GM23338 (cell line): ENCODE results near the gene COBL. TPM values are rescaled to one million over a fixed set of nuclear protein-coding genes. Genes with fewer than 3 reads are reported as not detected.

Source experiments
- ATAC-seq: fragments of 200-7000 bp; cut with Tn5 transposase; 3 replicates; pipeline ENCODE4 v1.9.1; 2020
- DNase-seq: peaks from one replicate; pipeline ENCODE4 v3.0.0-alpha.2; 2015; ENCODE audit warnings: low spot score
- H2AFZ ChIP-seq: fragments of 200-600 bp; sonication (generic); 2 replicates; pipeline ENCODE4 v1.8.0; 2016; ENCODE audit warnings: antibody characterized with exemption, mild to moderate bottlenecking, moderate library complexity
- H3F3A ChIP-seq: fragments of 200-600 bp; sonication (generic); replicated peaks from 2 replicates; pipeline ENCODE4 v1.8.0; 2017; ENCODE audit warnings: antibody characterized with exemption, mixed run types, low read depth
- H3K27ac ChIP-seq: fragments of 200-600 bp; sonication (generic); 2 replicates; pipeline ENCODE4 v1.6.1; 2016; ENCODE audit warnings: low read depth
- H3K27me3 ChIP-seq: fragments of 200-600 bp; sonication (generic); 2 replicates; pipeline ENCODE4 v1.8.0; 2016; ENCODE audit warnings: mild to moderate bottlenecking, mixed run types, moderate library complexity; ENCODE audit not compliant: insufficient read depth
- H3K36me3 ChIP-seq: fragments of 200-600 bp; sonication (generic); 2 replicates; pipeline ENCODE4 v1.8.0; 2016; ENCODE audit warnings: mild to moderate bottlenecking; ENCODE audit not compliant: insufficient read depth
- H3K4me1 ChIP-seq: fragments of 200-600 bp; sonication (generic); 2 replicates; pipeline ENCODE4 v1.8.0; 2016; ENCODE audit warnings: mild to moderate bottlenecking, moderate library complexity; ENCODE audit not compliant: insufficient read depth
- H3K4me2 ChIP-seq: fragments of 200-600 bp; sonication (generic); 2 replicates; pipeline ENCODE4 v1.7.1; 2017; ENCODE audit warnings: mixed run types
- H3K4me3 ChIP-seq: fragments of 200-600 bp; sonication (generic); 2 replicates; pipeline ENCODE4 v1.6.1; 2016; ENCODE audit warnings: mixed run types
- H3K79me2 ChIP-seq: fragments of 200-600 bp; sonication (generic); replicated peaks from 2 replicates; pipeline ENCODE4 v1.8.0; 2017; ENCODE audit warnings: mild to moderate bottlenecking; ENCODE audit not compliant: insufficient read depth
- H3K9me2 ChIP-seq: fragments of 200-600 bp; sonication (generic); 2 replicates; pipeline ENCODE4 v1.8.0; 2017; ENCODE audit not compliant: insufficient read depth
- H4K20me1 ChIP-seq: fragments of 200-600 bp; sonication (generic); replicated peaks from 2 replicates; pipeline ENCODE4 v1.8.0; 2017; ENCODE audit warnings: mild to moderate bottlenecking; ENCODE audit not compliant: insufficient read depth
- H3K27ac Mint-ChIP-seq: 2 replicates; pipeline ENCODE4 v1.8.0; 2020; ENCODE audit warnings: inconsistent platforms, mild to moderate bottlenecking, moderate library complexity, mixed read lengths
- H3K27me3 Mint-ChIP-seq: 3 replicates; pipeline ENCODE4 v1.8.0; 2022; ENCODE audit warnings: low read depth, mild to moderate bottlenecking, moderate library complexity, mixed read lengths, inconsistent platforms; ENCODE audit not compliant: insufficient read depth, poor library complexity
- H3K36me3 Mint-ChIP-seq: 3 replicates; pipeline ENCODE4 v1.8.0; 2021; ENCODE audit warnings: low read depth, mild to moderate bottlenecking, inconsistent platforms, moderate library complexity, mixed read lengths
- H3K4me1 Mint-ChIP-seq: 3 replicates; pipeline ENCODE4 v1.8.0; 2020; ENCODE audit warnings: mild to moderate bottlenecking, inconsistent platforms, mixed read lengths
- H3K4me3 Mint-ChIP-seq: 3 replicates; pipeline ENCODE4 v1.8.0; 2021; ENCODE audit warnings: moderate library complexity, mild to moderate bottlenecking, inconsistent platforms, mixed read lengths
- H3K9me3 Mint-ChIP-seq: 3 replicates; pipeline ENCODE4 v1.8.0; 2020; ENCODE audit warnings: moderate library complexity, mild to moderate bottlenecking, inconsistent platforms, mixed read lengths
- NANOG ChIP-seq: IDR thresholded peaks from 2 replicates; pipeline ENCODE4 v1.6.1; 2016; ENCODE audit warnings: antibody characterized with exemption, borderline replicate concordance
- POLR2AphosphoS5 ChIP-seq: IDR thresholded peaks from 2 replicates; pipeline ENCODE4 v1.6.1; 2016; ENCODE audit warnings: antibody characterized with exemption, low read depth
- STAT1 ChIP-seq: IDR thresholded peaks from one replicate; pipeline ENCODE4 v1.6.1; 2016; ENCODE audit warnings: antibody characterized with exemption; ENCODE audit not compliant: unreplicated experiment
- polyA plus RNA-seq: library from polyadenylated mRNA; unstranded; fragments of >200 nt; fragmentation: Nextera tagmentation; extraction: Ambion mirVana; gene quantifications from 2 replicates; pipeline ENCODE4 v1.2.1, GENCODE V29; 2016
- total RNA-seq: library from RNA; depleted of rRNA; stranded (reverse); fragments of >200 nt; shearing (Covaris generic); gene quantifications from 2 replicates; pipeline ENCODE4 v1.2.3, GENCODE V29; 2014
- TF ChIP-seq, protein P1 (sequence below): fragments of 250-450 bp; sonication (Bioruptor Pico); IDR thresholded peaks from 2 replicates; pipeline ENCODE4 v1.5.0; 2020; ENCODE audit warnings: mild to moderate bottlenecking, moderate library complexity

The COBL gene
- total and polyA plus RNA-seq, 2 experiments from 2014 or later = 18.3 to 51.9 TPM

DNA sequence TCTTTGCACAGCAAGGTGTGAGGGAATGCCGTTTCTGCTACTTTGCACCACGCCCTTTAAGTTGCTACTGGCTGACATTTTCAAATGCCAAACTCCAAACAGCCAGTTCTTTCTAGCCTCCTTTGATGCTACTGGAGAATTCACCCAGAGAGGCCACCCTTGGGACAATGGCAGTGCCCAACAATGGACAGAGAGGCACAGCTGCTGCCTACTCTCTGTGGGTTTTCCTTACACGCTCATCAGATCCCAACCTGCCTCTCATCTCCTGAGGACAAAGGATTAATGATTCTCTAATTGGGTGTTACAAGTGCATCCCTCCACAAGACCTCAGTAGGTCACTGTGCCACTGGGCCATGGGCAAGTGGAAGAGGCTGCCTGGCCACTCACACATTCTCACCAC, 105.8 kb downstream of the COBL start:
- peaks cover 7% of the 10 kb centered on the region; the same call in 1 of the 2 replicates for H4K20me1 ChIP-seq
- H3K4me1 Mint-ChIP-seq = peaks cover 30% of the 10 kb centered on the region
- TF ChIP-seq, protein P1, sequence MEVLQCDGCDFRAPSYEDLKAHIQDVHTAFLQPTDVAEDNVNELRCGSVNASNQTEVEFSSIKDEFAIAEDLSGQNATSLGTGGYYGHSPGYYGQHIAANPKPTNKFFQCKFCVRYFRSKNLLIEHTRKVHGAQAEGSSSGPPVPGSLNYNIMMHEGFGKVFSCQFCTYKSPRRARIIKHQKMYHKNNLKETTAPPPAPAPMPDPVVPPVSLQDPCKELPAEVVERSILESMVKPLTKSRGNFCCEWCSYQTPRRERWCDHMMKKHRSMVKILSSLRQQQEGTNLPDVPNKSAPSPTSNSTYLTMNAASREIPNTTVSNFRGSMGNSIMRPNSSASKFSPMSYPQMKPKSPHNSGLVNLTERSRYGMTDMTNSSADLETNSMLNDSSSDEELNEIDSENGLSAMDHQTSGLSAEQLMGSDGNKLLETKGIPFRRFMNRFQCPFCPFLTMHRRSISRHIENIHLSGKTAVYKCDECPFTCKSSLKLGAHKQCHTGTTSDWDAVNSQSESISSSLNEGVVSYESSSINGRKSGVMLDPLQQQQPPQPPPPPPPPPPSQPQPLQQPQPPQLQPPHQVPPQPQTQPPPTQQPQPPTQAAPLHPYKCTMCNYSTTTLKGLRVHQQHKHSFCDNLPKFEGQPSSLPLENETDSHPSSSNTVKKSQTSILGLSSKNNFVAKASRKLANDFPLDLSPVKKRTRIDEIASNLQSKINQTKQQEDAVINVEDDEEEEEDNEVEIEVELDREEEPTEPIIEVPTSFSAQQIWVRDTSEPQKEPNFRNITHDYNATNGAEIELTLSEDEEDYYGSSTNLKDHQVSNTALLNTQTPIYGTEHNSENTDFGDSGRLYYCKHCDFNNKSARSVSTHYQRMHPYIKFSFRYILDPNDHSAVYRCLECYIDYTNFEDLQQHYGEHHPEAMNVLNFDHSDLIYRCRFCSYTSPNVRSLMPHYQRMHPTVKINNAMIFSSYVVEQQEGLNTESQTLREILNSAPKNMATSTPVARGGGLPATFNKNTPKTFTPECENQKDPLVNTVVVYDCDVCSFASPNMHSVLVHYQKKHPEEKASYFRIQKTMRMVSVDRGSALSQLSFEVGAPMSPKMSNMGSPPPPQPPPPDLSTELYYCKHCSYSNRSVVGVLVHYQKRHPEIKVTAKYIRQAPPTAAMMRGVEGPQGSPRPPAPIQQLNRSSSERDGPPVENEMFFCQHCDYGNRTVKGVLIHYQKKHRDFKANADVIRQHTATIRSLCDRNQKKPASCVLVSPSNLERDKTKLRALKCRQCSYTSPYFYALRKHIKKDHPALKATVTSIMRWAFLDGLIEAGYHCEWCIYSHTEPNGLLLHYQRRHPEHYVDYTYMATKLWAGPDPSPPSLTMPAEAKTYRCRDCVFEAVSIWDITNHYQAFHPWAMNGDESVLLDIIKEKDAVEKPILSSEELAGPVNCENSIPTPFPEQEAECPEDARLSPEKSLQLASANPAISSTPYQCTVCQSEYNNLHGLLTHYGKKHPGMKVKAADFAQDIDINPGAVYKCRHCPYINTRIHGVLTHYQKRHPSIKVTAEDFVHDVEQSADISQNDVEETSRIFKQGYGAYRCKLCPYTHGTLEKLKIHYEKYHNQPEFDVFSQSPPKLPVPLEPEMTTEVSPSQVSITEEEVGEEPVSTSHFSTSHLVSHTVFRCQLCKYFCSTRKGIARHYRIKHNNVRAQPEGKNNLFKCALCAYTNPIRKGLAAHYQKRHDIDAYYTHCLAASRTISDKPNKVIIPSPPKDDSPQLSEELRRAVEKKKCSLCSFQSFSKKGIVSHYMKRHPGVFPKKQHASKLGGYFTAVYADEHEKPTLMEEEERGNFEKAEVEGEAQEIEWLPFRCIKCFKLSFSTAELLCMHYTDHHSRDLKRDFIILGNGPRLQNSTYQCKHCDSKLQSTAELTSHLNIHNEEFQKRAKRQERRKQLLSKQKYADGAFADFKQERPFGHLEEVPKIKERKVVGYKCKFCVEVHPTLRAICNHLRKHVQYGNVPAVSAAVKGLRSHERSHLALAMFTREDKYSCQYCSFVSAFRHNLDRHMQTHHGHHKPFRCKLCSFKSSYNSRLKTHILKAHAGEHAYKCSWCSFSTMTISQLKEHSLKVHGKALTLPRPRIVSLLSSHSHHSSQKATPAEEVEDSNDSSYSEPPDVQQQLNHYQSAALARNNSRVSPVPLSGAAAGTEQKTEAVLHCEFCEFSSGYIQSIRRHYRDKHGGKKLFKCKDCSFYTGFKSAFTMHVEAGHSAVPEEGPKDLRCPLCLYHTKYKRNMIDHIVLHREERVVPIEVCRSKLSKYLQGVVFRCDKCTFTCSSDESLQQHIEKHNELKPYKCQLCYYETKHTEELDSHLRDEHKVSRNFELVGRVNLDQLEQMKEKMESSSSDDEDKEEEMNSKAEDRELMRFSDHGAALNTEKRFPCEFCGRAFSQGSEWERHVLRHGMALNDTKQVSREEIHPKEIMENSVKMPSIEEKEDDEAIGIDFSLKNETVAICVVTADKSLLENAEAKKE (CRISPR knock-in tag) = no peak
- TF ChIP-seq NANOG = no peak
- TF ChIP-seq POLR2AphosphoS5 = no peak
- no peak for ATAC-seq
- H3K36me3 Mint-ChIP-seq = peaks cover 31% of the 10 kb centered on the region
- no peak overlapping the region for H3K4me2 ChIP-seq
- no peaks in the 10 kb centered on the region for H3F3A ChIP-seq
- H3K27me3 ChIP-seq = no peaks in the 10 kb centered on the region
- H3K4me3 Mint-ChIP-seq = no peak overlapping the region
- peaks cover 47% of the 10 kb centered on the region for H3K79me2 ChIP-seq
- H3K9me2 ChIP-seq = 0 out of 2 replicates have a peak, but pooled peaks cover 3% of the 10 kb centered on the region
- H3K27ac Mint-ChIP-seq = no peak overlapping the region
- H3K27me3 Mint-ChIP-seq = peaks cover 6% of the 10 kb centered on the region
- 0 out of 2 replicates have a peak, but pooled peaks cover 13% of the 10 kb centered on the region for H3K4me1 ChIP-seq
- H3K9me3 Mint-ChIP-seq = peaks cover 23% of the 10 kb centered on the region
- H3K4me3 ChIP-seq = no peak overlapping the region
- H3K27ac ChIP-seq = no peak overlapping the region
- H3K36me3 ChIP-seq = peaks cover 5% of the 10 kb centered on the region; the same call in 1 of the 2 replicates
- no peak overlapping the region for H2AFZ ChIP-seq
- no peak for DNase-seq

DNA sequence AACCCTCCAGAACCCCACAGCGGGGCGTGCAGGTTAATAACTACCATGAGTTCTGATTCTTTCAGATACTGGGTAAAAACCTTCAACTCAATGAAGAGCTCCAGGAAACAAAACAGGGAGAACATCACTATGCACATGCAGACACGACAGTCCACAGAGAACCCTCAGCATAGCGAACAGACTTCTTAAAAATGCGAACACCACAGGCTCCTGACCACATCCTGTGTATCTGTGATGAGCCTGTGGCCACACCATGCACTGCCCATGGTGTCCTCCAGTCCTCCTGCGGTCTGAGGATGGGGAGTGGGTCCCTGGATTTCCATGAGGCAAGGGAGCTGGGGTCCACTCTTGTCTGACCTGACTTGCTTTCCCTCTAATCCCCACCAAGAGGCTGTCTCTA, 107.2 kb downstream of the COBL start:
- Histone ChIP-seq H3K4me3 (no peak overlapping the region), H3K27ac (no peak overlapping the region), H3K79me2 (peaks cover 60% of the 10 kb centered on the region), H3K36me3 (peaks cover 5% of the 10 kb centered on the region; the same call in 1 of the 2 replicates), H3K27me3 (no peaks in the 10 kb centered on the region), H3K4me1 (0 out of 2 replicates have a peak, but pooled peaks cover 13% of the 10 kb centered on the region), H4K20me1 (peaks cover 7% of the 10 kb centered on the region; the same call in 1 of the 2 replicates), H3K4me2 (no peak overlapping the region), H2AFZ (no peak overlapping the region), H3F3A (no peaks in the 10 kb centered on the region), H3K9me2 (0 out of 2 replicates have a peak, but pooled peaks cover 3% of the 10 kb centered on the region)
- DNase-seq (no peak), ATAC-seq (no peak)
- H3K27ac Mint-ChIP-seq = no peak overlapping the region; the same call in 1 of the 2 replicates
- H3K4me1 Mint-ChIP-seq = peaks cover 21% of the 10 kb centered on the region
- peaks cover 6% of the 10 kb centered on the region for H3K27me3 Mint-ChIP-seq
- peaks cover 35% of the 10 kb centered on the region for H3K9me3 Mint-ChIP-seq
- no peak overlapping the region; the same call in 2 of the 3 replicates for H3K4me3 Mint-ChIP-seq
- peaks cover 40% of the 10 kb centered on the region for H3K36me3 Mint-ChIP-seq
- TF ChIP-seq, protein P1 (CRISPR knock-in tag) = no peak
- TF ChIP-seq STAT1 = no peak
